Astrocyte of the spinal cord (primary cell): ENCODE results near the gene BEND7.

Experiments used
- DNase-seq: peaks from one replicate; pipeline ENCODE4 v3.0.0; 2011; ENCODE audit warnings: low read depth, low spot score
- H3K4me3 ChIP-seq: 2 replicates; pipeline ENCODE4 v1.5.1; 2011; ENCODE audit warnings: low read depth, mild to moderate bottlenecking, low read length, moderate library complexity
- CTCF ChIP-seq: IDR thresholded peaks from 2 replicates; pipeline ENCODE4 v1.5.1; 2012; ENCODE audit warnings: low read depth, mild to moderate bottlenecking, low read length, inconsistent platforms
- in situ Hi-C: cut with HindIII; loops from 2 replicates; pipeline ENCODE4 v1.10.0; 2017; ENCODE audit warnings: low sequenced_read_pairs

The BEND7 gene

GRCh38 chr10:13535346-13535745 lies 6.5 kb upstream of the BEND7 start:
- no peak for DNase-seq
- in situ Hi-C loops, result no loop called here
- no peak for TF ChIP-seq CTCF
- no peak overlapping the region for H3K4me3 ChIP-seq

GRCh38 chr10:13529714-13529973 lies 830 bp upstream of the BEND7 start:
- peak overlapping the region; percentile 39 for H3K4me3 ChIP-seq
- DNase-seq, result no peak
- TF ChIP-seq CTCF, result no peak
- in situ Hi-C loops, result no loop called here

- peak overlapping the region; percentile 41 for H3K4me3 ChIP-seq
- no peak for TF ChIP-seq CTCF
- in situ Hi-C loops, result no loop called here
- no peak for DNase-seq
Observed at GRCh38 chr10:13528123-13528874, 515 bp downstream of the BEND7 start.

GRCh38 chr10:13527864-13528122 lies 1.0 kb downstream of the BEND7 start:
- peak overlapping the region; percentile 41 for H3K4me3 ChIP-seq
- peak; percentile 5 for DNase-seq
- in situ Hi-C loops, result no loop called here
- no peak for TF ChIP-seq CTCF

- in situ Hi-C loops, result no loop called here
- H3K4me3 ChIP-seq, result peak overlapping the region; percentile 41
- no peak for TF ChIP-seq CTCF
- peak; percentile 61 for DNase-seq
Observed at GRCh38 chr10:13526948-13527863, 1.6 kb downstream of the BEND7 start.

GRCh38 chr10:13525663-13526062 lies 3.2 kb downstream of the BEND7 start:
- in situ Hi-C loops, result no loop called here
- no peak overlapping the region for H3K4me3 ChIP-seq

More at GRCh38 chr10:13525663-13526062, 3.2 kb downstream of the BEND7 start:
- no peak for TF ChIP-seq CTCF
- DNase-seq, result no peak
